Smooth muscle cell of the brain vasculature (primary cell): ENCODE results near the gene ALDH3B2.
"Not testable (repeated sequence)": the region's sequence is repeated elsewhere in the genome, so short reads cannot be mapped to it uniquely, and the experiment has no call there.

ENCODE experiments used
- DNase-seq: peaks from one replicate; pipeline ENCODE4 v3.0.0-alpha.2; 2012; ENCODE audit warnings: low read depth, low spot score

ALDH3B2 gene

DNA sequence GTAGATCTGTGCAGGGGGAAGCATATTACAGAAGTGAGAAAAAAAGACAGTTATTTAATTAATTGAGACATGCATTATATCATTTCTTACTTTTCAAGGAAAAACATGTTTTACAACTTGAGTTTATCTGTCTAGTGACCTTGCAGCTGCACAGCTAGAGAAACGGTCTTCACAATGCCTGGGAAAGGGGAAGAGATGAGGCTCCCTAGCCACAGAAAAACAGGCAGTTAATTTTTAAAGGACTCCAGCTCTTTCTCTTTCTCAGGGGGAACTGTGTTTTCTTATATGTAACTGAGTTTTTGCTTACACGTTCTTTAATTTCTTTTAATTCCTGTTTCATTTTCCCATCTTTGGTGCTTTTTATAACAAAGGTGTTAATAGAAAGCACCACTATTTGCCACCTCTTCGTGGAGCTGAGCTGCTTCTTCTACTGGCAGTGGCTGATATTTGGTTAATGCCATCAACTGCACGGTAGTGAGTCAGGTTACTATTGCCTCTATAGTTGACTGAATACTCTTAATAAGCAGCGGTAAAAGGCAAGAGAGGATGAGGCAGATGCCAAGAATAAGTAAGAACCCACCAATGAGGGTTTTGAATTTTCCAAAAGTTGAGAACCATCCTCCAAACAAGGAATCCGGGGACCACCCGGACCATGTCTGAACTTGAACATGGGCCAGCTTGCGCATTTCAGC is 11.4 kb upstream of the ALDH3B2 start:
- DNase-seq, result not testable (repeated sequence)

DNA sequence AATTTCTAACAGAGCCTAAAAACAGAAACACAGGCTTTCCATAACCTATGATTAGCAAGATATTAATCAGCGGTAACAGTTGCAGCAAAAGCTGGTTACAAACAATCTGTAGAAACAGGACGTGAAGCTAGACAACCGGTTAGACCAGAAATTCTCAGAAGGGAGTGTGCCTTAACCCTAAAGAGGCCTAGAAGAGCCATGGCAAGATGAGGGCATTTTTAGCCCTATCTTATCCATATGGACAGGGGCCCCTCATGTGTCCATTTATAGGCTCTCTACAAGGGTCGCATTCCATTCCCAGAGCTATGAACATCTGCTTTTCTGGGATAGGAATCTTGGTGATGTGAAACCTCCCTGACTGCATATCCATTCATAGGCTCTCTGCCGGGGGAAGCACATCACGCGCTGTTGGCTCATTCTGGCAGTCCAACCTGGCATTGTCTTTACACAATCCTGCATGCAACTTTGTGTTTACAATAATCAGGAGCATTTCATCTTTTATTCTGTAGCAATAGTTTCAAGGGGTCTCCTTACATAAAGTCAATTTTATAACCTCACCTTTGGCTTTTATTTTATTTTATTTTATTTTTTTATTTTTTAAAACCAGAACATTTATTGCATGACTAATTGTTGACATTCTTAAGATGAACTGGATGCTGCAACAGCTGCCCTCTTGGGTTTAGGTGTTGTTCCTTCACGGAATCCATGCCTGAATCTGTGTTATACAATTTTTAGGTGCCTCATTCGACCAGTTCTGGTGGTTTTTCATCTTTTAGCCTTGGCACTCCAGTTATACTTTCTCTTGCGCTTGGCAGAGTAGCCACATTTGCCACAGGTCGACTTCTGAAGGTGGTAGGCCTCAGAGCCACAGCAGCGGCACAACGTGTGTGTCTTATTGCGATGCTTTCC is 8.0 kb upstream of the ALDH3B2 start:
- not testable (repeated sequence) for DNase-seq

DNA sequence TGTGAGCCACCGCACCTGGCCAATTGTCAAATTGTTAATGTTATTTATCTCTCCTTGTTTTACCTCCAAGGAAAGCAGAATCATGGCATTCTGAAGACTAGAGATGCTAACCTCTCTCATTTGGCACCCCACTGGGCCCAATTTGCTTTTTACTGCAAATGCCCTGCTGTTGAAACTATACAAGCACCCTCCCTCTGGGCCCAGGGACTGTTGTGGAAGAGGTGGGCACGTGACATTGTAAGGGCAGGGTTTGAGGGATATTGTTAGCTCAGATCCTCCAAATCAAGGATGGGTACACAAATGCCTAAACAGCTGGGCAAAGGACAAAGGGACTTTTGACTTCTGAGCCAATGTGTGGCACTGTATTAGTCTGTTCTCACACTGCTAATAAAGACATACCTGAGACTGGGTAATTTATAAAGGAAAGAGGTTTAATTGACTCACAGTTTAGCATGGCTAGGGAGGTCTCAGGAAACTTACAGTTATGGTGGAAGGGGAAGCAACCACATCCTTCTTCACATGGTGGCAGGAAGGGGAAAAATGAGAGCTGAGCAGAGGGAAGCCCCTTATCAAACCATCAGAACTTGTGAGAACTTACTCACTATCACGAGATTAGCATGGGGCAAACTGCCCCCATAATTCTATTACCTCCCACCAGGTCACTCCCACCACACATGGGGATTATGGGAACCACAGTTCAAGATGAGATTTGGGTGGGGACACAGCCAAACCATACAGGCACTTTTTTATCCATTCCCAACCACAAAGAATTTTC is 6.5 kb upstream of the ALDH3B2 start:
- no peak for DNase-seq

DNA sequence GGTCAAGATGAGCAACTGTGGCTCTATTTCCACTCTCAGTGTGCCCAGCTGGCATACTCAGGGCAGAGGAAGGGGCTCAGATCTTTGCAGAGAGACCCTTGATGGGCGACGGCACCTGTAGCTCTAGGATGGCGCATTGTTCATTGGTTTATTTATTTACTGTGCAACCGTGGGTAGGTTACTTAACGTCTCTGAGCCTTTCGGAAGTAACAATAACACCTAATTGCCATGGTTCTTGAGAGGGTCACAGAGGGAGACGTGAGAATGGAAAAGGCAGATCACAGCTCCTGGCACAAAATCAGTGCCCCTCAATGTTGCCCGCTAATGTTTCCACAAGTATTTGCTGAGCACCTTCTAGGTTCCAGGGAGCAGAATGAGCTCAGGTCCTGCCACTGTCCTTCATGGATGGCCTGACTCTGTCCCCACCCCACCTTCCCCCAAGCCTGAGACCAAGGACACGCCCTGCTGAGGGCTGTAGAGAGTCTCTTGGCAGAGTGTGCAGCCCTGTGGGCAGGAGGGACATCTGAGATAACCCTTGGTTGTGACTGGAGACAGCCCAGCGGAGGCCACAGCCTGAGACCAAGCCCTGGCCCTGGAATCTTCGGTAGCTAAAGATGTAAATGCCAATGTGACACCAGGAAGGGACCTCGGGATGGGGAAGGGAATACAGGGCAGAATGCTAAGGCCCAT is 780 bp upstream of the ALDH3B2 start:
- no peak for DNase-seq

DNA sequence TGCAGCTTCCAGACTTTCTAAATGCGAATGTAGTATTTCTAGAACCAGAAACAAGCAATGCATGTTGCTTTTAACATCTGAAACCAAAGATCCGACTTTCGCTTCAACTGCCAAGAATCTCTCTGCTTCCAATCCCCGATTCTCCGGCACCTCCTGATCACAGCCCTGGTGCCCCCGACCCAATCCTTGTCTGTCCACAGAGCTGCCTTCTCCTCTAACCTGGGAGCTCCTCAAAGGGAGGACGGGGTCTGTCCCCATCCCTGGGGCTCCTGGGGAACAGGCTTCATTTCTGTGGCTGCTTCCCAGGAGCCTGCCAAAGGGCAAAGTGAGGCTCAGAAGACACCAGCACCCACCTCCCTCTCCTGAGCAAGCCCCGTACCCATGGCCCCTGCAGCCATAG is 521 bp downstream of the ALDH3B2 start:
- DNase-seq, result no peak

DNA sequence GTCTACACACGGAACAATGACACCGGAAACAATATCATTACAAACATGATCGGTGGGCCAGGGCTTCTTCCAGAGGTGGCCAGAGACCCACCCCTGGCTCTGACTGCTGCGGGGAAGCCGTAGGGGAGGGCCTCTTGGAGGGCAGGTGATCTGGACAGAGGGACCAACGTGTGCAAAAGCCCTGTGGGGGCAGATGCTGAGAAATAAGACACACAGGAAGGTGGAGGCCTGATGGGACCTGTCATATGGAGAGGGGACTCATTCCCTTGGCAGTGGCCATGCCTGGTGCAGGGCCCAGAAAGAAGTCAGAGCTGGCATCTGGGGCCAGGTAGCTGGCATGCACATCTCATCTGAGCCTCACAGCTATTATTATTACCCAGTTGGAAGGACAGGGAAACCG is 1.1 kb downstream of the ALDH3B2 start:
- no peak for DNase-seq

DNA sequence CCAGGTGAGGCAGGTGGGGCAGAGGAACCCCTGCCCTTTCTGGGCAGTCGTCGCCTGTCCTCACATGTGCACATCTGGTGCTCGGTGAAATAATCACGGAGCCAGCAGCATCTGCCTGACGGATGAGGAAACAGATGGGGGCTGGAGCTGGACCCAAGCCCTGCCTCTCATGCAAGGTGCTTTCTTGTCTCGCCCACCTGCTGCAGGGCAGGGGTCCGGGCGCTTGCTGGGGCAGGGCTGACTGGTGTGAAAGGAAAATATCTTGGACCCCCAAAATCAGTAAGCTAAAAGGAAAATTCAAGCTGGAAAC is 3.3 kb downstream of the ALDH3B2 start:
- no peak for DNase-seq

DNA sequence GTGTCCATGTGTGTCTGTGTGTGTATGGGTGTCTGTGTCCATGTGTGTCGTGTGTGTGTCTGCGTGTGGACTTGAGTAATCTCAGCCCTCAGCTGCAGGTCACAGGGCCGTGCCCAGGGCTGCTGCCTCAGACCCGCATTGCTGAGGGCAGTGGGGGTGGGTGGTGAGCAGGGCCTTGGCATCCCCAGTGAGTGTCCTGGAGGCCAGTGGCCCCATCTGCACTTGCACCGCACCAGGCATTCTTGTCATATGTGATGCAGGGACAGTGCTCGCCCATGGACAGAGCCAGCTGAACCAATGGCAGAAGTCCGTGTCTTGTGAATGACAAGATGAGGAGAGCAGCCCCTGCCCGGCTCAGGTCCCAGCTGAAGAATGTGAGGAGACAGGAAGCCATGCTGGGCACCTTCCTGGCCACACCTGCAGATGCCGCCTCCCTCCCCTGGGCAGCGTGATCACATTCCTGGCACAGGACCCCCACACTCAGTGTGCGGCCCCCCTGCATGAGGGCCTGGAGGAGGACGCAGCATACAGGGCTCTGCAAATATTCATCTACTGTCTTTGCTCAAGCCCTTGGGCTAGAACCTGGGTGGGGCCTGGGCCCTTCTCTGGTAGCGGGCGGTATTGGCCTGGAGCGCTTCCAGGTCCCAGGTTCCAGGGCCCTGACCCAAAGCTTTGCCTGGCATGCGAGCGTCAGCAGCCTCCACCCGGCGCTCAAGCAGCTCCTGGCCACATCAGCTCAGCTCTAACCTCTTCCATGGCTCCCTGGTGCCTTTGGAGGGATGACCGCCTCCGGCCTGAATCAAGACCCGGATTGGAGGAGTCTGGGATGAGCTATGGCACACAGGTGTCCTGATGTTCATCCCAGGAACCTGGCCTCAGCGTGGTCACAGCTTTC is 3.9 kb downstream of the ALDH3B2 start:
- no peak for DNase-seq

DNA sequence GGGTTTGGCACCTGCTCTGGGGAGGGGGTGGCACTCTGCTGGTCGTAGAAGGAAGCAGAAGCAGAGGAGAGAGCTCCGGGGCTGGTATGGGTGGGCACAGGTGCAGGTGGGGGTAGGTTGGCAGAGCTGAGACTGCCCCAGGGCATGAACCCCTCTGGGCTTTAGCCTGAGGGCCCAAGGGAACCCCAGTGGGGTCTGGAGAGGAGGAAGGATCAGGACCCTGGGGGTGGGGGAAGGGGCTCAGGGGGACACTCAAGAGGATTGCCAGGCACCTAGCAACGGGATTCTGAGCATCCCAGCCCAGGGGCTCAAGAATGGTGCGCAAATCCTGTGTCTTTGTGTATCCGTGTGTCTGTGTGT is 6.3 kb downstream of the ALDH3B2 start:
- DNase-seq, result no peak

DNA sequence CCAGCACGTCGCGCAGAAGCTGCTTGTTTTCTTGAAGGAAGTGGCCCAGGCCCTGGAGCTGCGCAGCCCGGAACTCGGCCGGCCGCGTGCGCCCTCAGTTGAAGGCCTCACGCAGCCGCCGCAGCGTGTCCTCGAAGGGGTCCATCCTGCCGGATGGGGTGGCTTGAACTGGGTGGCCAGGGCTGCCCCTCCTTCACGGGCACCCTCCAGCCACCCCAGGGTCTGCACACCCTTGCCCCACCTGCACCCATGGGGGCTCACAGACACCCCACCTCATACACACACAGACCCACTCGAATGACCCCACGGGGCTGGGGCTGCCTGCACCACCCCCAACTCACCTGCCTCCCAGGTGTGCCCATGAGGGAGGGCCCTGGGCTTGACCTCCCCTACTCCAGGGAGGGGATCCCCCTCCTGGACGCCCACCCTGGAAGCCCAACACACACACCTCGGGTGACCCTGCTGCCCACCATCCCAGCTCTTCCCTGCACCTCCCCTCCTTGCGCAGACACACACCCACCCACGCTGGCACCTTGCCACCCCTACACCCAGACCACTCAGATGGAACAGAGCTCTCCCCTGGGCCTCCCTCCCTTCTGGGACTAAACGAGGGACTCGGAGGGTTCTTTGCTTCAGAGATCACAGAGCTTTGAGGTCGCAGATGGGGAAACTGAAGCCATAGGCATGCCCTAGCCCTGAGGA is 6.8 kb downstream of the ALDH3B2 start:
- DNase-seq, result no peak

DNA sequence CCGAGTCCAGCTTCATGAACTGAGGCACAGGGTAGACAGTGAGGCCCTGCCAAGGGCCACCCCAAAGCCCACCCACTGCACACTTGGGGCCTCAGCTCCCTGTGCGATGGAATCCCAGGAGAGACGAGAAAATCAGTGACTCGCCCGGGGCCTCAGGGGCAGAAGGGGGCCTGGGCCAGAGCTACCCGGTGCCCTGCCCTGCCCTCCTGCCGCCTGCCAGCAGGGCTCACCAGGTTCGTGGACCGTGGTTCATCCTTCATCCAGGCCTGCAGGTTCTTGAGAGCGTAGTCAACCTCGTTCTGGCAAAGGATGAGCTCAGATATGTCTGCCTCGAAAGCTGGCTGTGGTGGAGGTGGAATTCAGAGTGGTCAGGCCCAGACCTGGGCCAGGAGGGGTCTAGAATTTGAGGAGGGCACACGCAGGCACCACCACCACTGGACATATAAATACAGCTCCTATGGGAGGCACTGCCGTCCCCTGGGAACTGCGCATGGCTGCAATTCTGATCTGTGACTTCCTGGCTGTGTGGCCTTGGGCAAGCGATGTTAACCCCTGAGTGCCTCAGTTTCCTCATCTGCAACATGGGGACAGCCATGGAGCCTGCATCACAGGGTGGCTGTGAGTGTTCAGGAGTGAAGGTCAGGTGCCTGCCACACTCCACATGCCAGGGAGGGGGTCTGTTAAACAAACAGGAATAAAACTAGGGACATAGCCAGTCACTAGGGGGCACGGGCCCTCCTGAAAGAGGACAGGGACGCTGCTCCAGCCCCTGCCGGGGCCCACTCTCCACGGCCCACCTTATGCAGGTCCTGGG is 7.5 kb downstream of the ALDH3B2 start:
- no peak for DNase-seq

DNA sequence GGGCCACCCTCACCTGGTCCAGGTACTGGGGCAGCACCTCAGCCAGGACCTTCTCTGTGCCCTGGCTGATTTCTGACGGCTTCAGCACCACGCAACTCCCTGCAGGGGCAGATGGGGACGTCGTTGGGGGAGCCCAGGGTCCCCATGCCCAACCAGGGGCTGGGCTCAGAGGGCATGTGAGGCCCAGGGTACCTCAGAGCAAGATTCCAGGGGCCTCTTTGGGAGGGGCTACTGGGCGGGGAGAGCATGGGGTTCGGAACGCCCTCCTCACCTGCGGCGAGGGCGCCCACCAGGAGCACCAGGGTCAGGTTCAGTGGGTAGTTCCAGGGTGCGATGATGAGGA is 8.1 kb downstream of the ALDH3B2 start:
- DNase-seq, result no peak

DNA sequence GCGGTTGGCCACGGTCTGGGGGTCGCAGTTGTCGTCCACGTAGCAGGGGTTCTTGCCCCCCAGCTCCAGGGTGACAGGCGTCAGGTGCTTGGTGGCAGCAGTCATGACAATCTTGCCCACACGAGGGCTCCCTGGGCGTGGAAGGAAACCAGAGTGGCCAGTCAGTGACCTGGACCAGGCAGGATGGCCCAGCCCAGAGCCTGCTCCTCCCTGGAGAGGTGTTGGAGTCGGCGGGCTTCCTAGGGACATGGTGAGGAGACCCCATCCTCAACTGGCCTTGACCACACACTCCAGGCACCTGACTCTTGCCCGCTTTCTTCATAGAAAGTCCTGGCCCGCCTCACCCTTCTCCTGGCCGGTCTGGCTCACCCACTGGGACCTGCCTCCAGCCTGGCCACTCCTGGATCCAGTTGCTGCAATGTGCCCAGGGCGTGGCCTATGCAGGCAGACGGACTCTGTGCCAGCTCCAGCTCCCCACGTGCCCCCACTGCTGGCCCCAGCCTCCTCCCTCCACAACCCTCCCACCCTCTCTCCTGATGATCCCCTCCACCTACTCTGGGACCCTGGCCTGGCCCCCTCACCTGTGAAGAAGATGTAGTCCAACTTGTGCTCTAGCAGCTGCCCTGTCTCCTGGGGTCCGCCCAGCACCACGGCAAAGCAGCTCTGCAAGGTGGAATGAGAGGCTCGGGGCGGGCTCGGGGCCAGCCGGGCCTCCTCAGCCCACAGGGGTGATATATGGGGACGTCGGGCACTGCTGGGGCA is 8.7 kb downstream of the ALDH3B2 start:
- no peak for DNase-seq

DNA sequence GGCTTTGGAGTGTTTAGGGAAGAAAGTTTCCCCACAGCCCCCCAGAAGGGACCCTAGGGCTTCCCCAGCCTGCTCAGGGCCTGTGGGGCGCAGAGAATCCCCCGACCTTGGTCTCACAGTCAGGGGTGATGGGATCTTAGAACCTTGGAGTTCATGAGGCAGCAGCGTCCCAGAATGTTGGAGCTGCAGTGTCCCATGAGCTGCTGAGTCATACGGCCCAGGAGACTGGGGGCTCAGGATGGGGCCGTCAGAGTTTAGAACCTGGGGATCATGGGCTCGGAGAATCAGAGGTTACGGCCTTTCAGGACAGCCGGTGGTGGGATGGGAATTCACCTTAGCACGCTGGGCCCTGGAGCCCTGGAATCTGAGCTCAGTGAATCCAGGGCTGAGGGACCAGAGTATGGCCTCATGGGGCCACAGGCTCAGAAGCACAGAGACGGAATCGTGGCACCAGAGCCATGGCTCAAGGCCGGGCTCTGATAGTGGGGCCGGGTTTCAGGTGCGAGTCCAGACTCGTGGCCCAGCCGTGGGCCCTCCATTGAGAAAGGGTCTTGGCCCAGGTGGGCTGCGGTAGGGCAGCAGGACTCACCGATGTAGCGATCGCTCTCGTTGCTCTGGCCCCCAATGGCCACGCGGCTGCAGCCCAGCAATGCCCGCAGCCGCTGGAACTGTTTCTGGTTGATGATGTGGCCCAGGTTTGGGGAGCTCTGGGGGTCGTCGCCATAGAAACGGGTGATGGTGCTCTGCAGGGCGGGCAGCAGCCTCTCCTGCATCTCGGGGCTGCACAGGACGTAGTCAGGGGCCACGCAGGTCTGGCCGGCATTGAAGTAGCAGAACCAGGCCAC is 9.5 kb downstream of the ALDH3B2 start:
- no peak for DNase-seq

DNA sequence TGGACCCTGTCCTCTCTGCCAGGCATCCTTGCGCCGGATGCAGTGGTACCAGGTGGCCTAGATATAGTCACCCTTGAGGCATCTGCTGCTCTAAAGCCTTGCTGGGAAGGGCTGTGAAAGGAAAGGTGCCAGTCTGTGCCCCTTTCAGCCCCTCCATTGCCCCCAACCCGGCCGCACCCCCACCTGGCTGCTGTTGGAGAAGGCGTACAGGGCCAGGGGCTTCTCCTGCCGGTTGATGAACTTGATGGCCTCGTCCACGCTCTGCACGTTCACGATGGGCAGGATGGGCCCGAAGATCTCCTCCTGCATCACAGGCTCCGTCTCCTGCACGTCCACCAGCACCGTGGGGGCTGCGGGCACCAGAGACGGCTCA is 10.2 kb downstream of the ALDH3B2 start:
- no peak for DNase-seq

DNA sequence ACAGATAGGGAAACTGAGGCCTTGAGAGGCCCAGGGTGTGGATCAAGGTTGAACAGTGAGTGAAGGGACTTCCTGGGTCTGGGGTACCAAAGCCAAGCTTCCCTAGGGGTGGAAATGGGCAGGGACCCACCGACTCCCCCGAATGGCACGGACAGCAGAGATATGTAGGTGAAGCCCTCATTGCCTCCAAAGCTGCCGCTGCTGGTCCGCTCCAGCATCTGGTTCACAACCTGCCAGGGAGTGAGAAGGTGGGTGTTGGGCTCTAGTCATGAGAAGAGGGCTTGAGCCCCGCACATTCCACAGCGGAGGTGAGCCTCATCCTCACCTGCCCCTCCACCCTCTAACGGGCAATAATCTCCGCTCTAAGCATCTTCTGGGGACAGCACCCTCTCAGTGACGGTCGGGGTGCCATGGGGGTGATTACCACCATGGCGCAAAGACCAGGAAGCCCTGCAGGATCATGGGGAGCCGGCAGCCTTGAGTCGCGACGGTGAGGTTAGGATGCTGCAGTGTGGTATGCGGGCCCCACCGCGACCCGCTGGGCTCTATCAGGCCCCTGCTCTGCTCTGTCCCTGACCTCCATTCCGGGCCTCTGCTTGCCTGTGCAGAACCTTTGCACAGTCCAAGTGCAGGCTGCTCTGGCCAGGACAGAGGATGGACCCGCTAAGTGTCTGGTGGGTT is 10.8 kb downstream of the ALDH3B2 start:
- DNase-seq, result no peak

DNA sequence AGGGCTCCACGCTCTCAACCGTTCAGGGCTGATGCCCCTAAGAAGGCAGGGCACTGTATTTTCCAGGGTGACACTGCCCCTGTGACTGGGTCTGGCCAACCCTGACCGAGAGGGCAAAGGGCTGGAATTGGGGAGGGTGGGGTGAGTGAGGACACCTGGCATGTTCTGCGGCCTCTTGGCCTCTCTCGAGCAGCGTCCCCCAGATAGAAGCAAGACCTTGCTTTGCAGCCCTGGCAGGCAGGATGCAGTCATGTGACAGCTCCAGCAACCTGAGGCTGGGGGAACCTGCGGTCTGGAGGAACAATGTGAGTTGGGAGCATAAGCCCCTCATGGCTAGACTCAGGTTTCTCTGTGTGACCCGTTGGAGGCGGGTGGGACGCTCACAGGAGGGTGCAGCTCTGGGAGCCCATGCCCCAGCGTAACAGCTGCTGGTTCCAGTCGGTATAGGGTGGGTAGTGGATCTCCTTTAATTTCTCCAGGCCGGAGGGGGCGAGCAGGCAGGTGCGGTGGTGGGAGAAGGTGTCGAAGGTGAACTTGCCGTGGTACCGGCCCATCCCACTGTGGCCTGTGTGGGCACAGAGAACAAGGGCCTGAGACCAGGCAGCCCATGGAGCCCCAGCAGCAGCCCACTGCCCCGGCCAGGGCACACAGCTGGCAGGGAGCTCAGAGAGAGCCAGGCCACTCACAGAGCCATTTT is 11.4 kb downstream of the ALDH3B2 start:
- no peak for DNase-seq
